ENCODE data around the gene NDUFAF5.

Gene NDUFAF5

DNA sequence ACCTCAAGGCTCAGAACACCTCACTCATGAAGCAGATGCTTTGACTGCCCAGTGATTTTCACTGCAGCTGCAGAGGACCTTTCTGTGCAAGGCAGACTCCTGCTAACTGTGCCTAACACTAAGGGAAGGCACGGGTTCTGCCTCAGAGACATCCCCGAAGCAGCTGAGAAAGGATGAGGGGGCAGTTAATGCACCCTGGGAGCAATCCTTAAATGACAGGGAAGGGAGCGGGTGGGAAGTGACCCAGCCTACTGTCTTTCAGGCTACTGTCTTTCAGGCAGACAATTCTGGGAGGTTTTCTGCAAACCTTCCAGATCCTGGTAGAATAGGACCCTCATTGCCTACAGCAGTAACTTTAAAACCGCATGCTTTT is 55.3 kb downstream of the NDUFAF5 start:
- DNase-seq (ENCODE audit: low read depth) = no peak
- H3K4me3 ChIP-seq (ENCODE audit: low read length) = no peak overlapping the region
- TF ChIP-seq, protein P1, sequence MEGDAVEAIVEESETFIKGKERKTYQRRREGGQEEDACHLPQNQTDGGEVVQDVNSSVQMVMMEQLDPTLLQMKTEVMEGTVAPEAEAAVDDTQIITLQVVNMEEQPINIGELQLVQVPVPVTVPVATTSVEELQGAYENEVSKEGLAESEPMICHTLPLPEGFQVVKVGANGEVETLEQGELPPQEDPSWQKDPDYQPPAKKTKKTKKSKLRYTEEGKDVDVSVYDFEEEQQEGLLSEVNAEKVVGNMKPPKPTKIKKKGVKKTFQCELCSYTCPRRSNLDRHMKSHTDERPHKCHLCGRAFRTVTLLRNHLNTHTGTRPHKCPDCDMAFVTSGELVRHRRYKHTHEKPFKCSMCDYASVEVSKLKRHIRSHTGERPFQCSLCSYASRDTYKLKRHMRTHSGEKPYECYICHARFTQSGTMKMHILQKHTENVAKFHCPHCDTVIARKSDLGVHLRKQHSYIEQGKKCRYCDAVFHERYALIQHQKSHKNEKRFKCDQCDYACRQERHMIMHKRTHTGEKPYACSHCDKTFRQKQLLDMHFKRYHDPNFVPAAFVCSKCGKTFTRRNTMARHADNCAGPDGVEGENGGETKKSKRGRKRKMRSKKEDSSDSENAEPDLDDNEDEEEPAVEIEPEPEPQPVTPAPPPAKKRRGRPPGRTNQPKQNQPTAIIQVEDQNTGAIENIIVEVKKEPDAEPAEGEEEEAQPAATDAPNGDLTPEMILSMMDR (conservative IDR thresholded peaks at IDR 0.05; ENCODE audit: low read depth, low read length) = no peak

DNA sequence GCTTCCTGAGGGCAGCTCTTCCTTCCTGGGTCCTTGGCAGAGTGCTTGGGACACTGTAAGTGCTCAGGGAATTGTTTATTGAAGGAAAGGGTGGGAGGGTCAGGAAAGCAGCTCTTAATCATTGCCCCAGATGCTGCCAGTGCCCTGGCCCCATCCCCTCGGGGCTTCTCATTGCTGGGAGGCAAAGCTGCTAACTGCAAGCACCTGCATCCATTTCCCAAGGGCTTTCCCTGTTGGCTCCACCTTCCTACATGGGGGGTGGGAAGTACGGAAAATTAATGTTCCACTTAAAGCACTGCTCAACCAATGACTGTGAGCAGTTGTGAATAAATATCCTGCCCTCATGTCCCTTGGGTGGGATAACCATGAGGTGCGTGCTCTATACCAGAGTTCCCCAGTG is 56.4 kb downstream of the NDUFAF5 start:
- no peak overlapping the region for H3K4me3 ChIP-seq (ENCODE audit: low read length)
- DNase-seq (ENCODE audit: low read depth) = no peak
- TF ChIP-seq, protein P1 (conservative IDR thresholded peaks at IDR 0.05; ENCODE audit: low read depth, low read length) = no peak

DNA sequence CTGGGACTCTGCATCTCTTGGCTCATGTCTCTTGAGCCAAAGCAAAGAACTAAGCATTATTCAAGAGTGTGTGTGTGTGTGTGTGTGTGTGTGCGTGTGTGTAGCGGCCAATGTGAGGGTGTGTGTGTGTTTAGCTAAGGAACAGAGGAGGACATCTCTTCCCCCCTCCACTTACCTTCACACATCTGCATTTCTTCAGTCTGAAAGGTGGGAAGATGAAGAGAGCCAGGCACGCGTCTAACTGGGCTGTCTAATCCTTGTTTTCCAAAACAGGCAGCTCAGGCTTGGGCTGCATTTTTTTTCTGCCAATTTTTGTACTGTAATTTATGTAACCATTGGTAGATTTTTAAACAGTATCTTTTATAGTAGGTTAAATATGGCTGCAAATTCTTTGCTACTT is 59.5 kb downstream of the NDUFAF5 start:
- TF ChIP-seq, protein P1 (conservative IDR thresholded peaks at IDR 0.05; ENCODE audit: low read depth, low read length) = no peak
- H3K4me3 ChIP-seq (ENCODE audit: low read length) = no peak overlapping the region
- no peak for DNase-seq (ENCODE audit: low read depth)

DNA sequence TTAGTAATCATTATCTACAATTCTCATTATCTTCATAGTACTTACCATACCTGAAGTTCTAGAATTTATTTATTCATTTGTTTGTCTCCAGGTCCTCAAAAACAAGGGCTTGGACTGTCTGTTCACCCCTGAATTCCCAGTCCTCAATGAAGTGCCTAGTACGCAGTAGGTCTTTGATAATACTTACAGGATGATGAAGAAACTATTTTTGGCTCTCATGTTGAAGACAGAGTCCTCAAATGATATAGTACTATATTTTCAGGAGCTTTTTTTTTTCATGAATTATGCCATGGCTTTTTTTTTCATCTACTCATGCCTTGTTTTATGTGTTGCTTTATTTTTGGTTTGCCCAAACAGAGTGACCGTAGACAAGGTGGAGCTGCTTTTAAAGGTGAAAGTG is 66.5 kb downstream of the NDUFAF5 start:
- no peak overlapping the region for H3K4me3 ChIP-seq (ENCODE audit: low read length)
- TF ChIP-seq, protein P1 (conservative IDR thresholded peaks at IDR 0.05; ENCODE audit: low read depth, low read length) = no peak

DNA sequence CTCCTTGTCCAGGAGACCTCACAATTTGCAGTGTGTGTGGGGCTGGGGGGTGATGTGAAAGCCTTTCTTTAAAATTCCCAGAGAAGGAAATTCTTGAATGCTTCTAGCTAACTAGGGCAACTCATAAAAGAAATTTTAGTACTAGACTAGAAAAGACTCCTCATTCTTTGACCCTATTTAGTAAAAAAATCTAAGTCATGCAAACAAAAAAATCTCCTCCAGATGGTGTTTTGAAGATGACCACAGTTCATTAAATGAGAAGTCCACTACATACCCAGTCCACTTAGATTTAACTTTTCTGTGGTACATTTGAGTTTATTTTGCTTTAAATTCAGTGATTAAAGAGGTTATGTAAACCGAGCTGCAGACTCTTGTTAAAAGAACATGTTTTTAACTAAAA is 67.5 kb downstream of the NDUFAF5 start:
- DNase-seq (ENCODE audit: low read depth) = no peak
- TF ChIP-seq, protein P1 (conservative IDR thresholded peaks at IDR 0.05; ENCODE audit: low read depth, low read length) = no peak
- no peak overlapping the region for H3K4me3 ChIP-seq (ENCODE audit: low read length)

More for the DNA sequence above, 66.5 kb downstream of the NDUFAF5 start:
- DNase-seq (ENCODE audit: low read depth) = no peak

DNA sequence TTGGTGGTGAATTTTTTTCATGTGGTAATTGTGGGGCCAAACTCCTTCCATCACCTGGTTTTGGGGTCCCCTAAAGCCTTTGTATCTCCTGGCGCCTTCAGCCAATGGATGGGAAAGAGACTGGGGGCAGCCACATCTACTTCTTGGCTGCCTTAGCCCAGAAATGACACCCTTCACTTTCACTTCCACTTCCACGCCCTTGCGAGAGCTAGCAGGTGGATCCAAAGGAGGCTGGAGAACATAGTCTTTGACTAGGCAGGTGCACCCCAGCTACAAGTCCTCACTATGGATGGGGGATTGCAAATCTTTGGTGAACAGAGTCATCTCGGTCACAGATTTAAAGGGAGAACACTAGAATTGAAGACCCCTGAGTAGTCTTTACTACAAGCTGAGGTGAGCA is 70.8 kb downstream of the NDUFAF5 start:
- DNase-seq (ENCODE audit: low read depth) = no peak
- TF ChIP-seq, protein P1 (conservative IDR thresholded peaks at IDR 0.05; ENCODE audit: low read depth, low read length) = no peak

DNA sequence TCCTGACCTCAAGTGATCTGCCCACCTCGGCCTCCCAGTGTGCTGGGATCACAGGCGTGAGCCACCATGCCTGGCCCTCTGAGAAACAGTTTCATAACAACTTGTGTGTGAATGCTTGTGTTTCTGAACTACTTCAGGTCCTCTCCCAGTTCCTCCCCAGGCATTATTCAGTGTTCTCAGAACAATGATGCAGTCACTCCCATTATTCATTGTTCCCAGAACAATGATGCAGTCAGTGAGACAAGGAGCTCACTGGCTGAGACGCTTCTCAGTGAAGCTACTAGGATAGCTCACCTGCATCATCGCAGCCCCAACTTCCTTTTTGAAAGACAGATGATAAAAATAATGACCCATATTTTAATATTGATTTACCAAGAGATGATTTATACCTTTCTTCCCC is 71.5 kb downstream of the NDUFAF5 start:
- TF ChIP-seq, protein P1 (conservative IDR thresholded peaks at IDR 0.05; ENCODE audit: low read depth, low read length) = no peak
- no peak for DNase-seq (ENCODE audit: low read depth)
- H3K4me3 ChIP-seq (ENCODE audit: low read length) = no peak overlapping the region

More for the DNA sequence above, 70.8 kb downstream of the NDUFAF5 start:
- no peak overlapping the region for H3K4me3 ChIP-seq (ENCODE audit: low read length)
